NCI-H2227 (cell line): ENCODE results near the gene MAPK11.
A peak's percentile ranks its signal among the peaks of the same experiment; 100 is the strongest.

ENCODE experiments used
- DNase-seq: peaks from one replicate; lab custom pipeline; 2025; ENCODE audit not compliant: unreplicated experiment; lab: John Stamatoyannopoulos, UW

The MAPK11 gene

GRCh38 chr22:50269970-50270665, at the start of gene MAPK11:
Gene MAPK11, minus strand, starts transcription at chr22:50270380. Its CDS starts 88 bp downstream, at chr22:50270292.
- DNase-seq: peak; percentile 80

- no peak for DNase-seq
Measured at GRCh38 chr22:50319503-50319951, 49.3 kb upstream of the MAPK11 start.

GRCh38 chr22:50318698-50319411, 48.7 kb upstream of the MAPK11 start:
- DNase-seq: no peak

GRCh38 chr22:50318356-50318697, 48.1 kb upstream of the MAPK11 start:
- no peak for DNase-seq

- DNase-seq: no peak
Measured at GRCh38 chr22:50317674-50318073, 47.5 kb upstream of the MAPK11 start.

- DNase-seq: no peak
Measured at GRCh38 chr22:50317178-50317577, 47.0 kb upstream of the MAPK11 start.

GRCh38 chr22:50316114-50317065, 46.2 kb upstream of the MAPK11 start:
- DNase-seq: no peak

- no peak for DNase-seq
Measured at GRCh38 chr22:50315289-50316113, 45.3 kb upstream of the MAPK11 start.

- no peak for DNase-seq
Measured at GRCh38 chr22:50314455-50315288, 44.5 kb upstream of the MAPK11 start.

- DNase-seq: no peak
Measured at GRCh38 chr22:50314081-50314454, 43.9 kb upstream of the MAPK11 start.

GRCh38 chr22:50313600-50313999, 43.4 kb upstream of the MAPK11 start:
- no peak for DNase-seq

- no peak for DNase-seq
Measured at GRCh38 chr22:50313021-50313420, 42.8 kb upstream of the MAPK11 start.

GRCh38 chr22:50312371-50312770, 42.2 kb upstream of the MAPK11 start:
- DNase-seq: no peak

GRCh38 chr22:50311606-50312351, 41.6 kb upstream of the MAPK11 start:
- DNase-seq: no peak

GRCh38 chr22:50310949-50311444, 40.8 kb upstream of the MAPK11 start:
- no peak for DNase-seq

GRCh38 chr22:50310031-50310722, 40.0 kb upstream of the MAPK11 start:
- DNase-seq: no peak

- no peak for DNase-seq
Measured at GRCh38 chr22:50309601-50309991, 39.4 kb upstream of the MAPK11 start.

- DNase-seq: no peak
Measured at GRCh38 chr22:50308986-50309600, 38.9 kb upstream of the MAPK11 start.
